CD4-positive, alpha-beta T cell (primary cell): ENCODE data around the gene TYMS. TPM values are rescaled to one million over a fixed set of nuclear protein-coding genes. Genes with fewer than 3 reads are reported as not detected.

Experiments
- ATAC-seq: fragments of 200-7000 bp; cut with Tn5 transposase; one replicate; pipeline ENCODE4 v1.10.0; 2022; ENCODE audit warnings: mild to moderate bottlenecking; ENCODE audit not compliant: poor library complexity
- CTCF ChIA-PET: fragments of 350-600 bp; sonication (Branson Sonifier 250); formaldehyde crosslinking; loops from one replicate; lab custom pipeline; 2021; ENCODE audit warnings: antibody characterized with exemption, inconsistent platforms; lab: Charles Lee
- POLR2A ChIA-PET: fragments of 350-600 bp; sonication (Branson Sonifier 250); formaldehyde crosslinking; loops from one replicate; lab custom pipeline; 2021; ENCODE audit warnings: antibody characterized with exemption, inconsistent platforms; lab: Charles Lee
- DNase-seq, 14 experiments: peaks; one replicate each; pipeline ENCODE4 v3.0.0-alpha.2; 2013 to 2020; ENCODE audit warnings: mixed read lengths in 2 of 14
- H3K27ac ChIP-seq, 2 donors: one replicate each; pipeline versions ENCODE4 v1.5.1 to v1.7.0; 2013; ENCODE audit warnings: low read length in 2 of 2, low read depth in 1 of 2, mild to moderate bottlenecking in 1 of 2
- H3K27me3 ChIP-seq, 2 experiments: 1 replicate in 1 of 2; 2 replicates in 1 of 2; pipeline versions ENCODE4 v1.6.1 to v1.7.0; 2013; ENCODE audit warnings: low read length in 2 of 2, control low read depth in 1 of 2, mild to moderate bottlenecking in 1 of 2, moderate library complexity in 1 of 2; ENCODE audit not compliant: insufficient read depth in 2 of 2, control insufficient read depth in 1 of 2
- H3K36me3 ChIP-seq: one replicate; pipeline ENCODE4 v1.6.1; 2013; ENCODE audit warnings: low read length, control low read depth; ENCODE audit not compliant: insufficient read depth
- H3K4me1 ChIP-seq: one replicate; pipeline ENCODE4 v1.6.1; 2013; ENCODE audit warnings: low read length, control low read depth; ENCODE audit not compliant: insufficient read depth
- H3K4me3 ChIP-seq: one replicate; pipeline ENCODE4 v1.5.1; 2013; ENCODE audit warnings: mild to moderate bottlenecking, low read length, moderate library complexity
- H3K9me3 ChIP-seq, 2 experiments: 1 replicate in 1 of 2; 2 replicates in 1 of 2; pipeline versions ENCODE4 v1.6.1 to v1.7.0; 2013; ENCODE audit warnings: low read length in 2 of 2, mild to moderate bottlenecking in 2 of 2, control low read depth in 1 of 2, moderate library complexity in 1 of 2; ENCODE audit not compliant: control insufficient read depth in 1 of 2, insufficient read depth in 1 of 2
- H3K27ac Mint-ChIP-seq: one replicate; pipeline ENCODE4 v1.8.0; 2020; ENCODE audit warnings: mixed read lengths
- H3K27me3 Mint-ChIP-seq: one replicate; pipeline ENCODE4 v1.8.0; 2021; ENCODE audit warnings: mixed read lengths
- H3K36me3 Mint-ChIP-seq: one replicate; pipeline ENCODE4 v1.8.0; 2021; ENCODE audit warnings: low read depth, mixed read lengths
- H3K4me1 Mint-ChIP-seq: one replicate; pipeline ENCODE4 v1.8.0; 2021; ENCODE audit warnings: low read depth, mixed read lengths
- H3K4me3 Mint-ChIP-seq: one replicate; pipeline ENCODE4 v1.8.0; 2020; ENCODE audit warnings: mild to moderate bottlenecking, mixed read lengths
- H3K9me3 Mint-ChIP-seq: one replicate; pipeline ENCODE4 v1.8.0; 2020; ENCODE audit warnings: mixed read lengths
- CTCF ChIP-seq: fragments of 200-600 bp; IDR thresholded peaks from one replicate; pipeline ENCODE4 v1.8.0; 2022; ENCODE audit warnings: antibody characterized with exemption, mild to moderate bottlenecking
- intact Hi-C, 2 experiments: fragments of 100-400 bp; cut with DNase I in 1 of 2; cut with micrococcal nuclease in 1 of 2; formaldehyde crosslinking; loops; one replicate each; pipeline versions ENCODE4 v1.15.1 to v1.9.0; 2023 to 2025; cut with DNase I, micrococcal nuclease
- total RNA-seq, 174 experiments: library from RNA in 2 of 174; stranded (reverse) in 2 of 174; gene quantifications; one replicate each; pipeline ENCODE4 v1.2.3 and lab custom pipeline; 2021 to 2026

TYMS gene
- total RNA-seq, 2 experiments from 2014 or later = 1.1 to 1.5 TPM

- H3K27ac Mint-ChIP-seq = no peak overlapping the region
- ChIA-PET POLR2A (no interaction called here), CTCF (no interaction called here)
- no peak overlapping the region for H3K27ac ChIP-seq
- H3K9me3 Mint-ChIP-seq = no peaks in the 10 kb centered on the region
- ATAC-seq = no peak
- no peak for DNase-seq
- H3K36me3 ChIP-seq = no peaks in the 10 kb centered on the region
- no peaks in the 10 kb centered on the region for H3K36me3 Mint-ChIP-seq
- H3K4me1 ChIP-seq = no peaks in the 10 kb centered on the region
- TF ChIP-seq CTCF = no peak
- peaks cover 7% of the 10 kb centered on the region for H3K27me3 Mint-ChIP-seq
- no peaks in the 10 kb centered on the region for H3K4me1 Mint-ChIP-seq
- H3K4me3 ChIP-seq = no peak overlapping the region
- H3K4me3 Mint-ChIP-seq = no peak overlapping the region
- intact Hi-C loops = no loop called here
- H3K27me3 ChIP-seq = no peaks in the 10 kb centered on the region
- H3K9me3 ChIP-seq = no peaks in the 10 kb centered on the region
Measured at GRCh38 chr18:612156-612555, 45.3 kb upstream of the TYMS start.

DNA sequence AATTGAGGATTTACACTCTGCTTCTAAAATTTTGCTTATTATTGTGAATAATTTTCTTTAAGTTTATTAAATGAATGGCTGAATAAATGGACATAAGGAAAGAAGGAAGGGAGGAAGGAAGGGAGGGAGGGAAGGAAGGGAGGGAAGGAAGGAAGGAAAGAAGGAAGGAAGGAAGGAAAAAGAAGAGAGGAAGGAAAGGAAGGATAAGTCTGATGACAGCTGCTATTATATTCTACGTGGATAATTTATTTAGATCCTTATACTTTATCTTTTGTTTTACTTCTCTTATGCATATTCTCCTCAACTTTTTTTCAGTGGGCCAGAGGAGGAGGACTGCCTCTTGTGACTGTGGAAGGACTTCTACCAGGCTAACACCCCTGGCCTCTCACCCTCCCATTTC lies 43.3 kb upstream of the TYMS start:
- no peak for TF ChIP-seq CTCF
- DNase-seq (no peak), ATAC-seq (no peak)
- CTCF ChIA-PET = no interaction called here
- Histone ChIP-seq H3K36me3 (no peaks in the 10 kb centered on the region), H3K27me3 (no peaks in the 10 kb centered on the region), H3K4me1 (no peaks in the 10 kb centered on the region), H3K9me3 (no peaks in the 10 kb centered on the region), H3K27ac (no peak overlapping the region), H3K4me3 (no peak overlapping the region)
- Mint-ChIP-seq H3K36me3 (no peaks in the 10 kb centered on the region), H3K9me3 (no peaks in the 10 kb centered on the region), H3K27me3 (peaks cover 7% of the 10 kb centered on the region), H3K4me3 (no peak overlapping the region), H3K27ac (no peak overlapping the region), H3K4me1 (no peaks in the 10 kb centered on the region)
- intact Hi-C loops = no loop called here
- POLR2A ChIA-PET = no interaction called here

GRCh38 chr18:615092-615521 lies 42.3 kb upstream of the TYMS start:
- H3K36me3 ChIP-seq = no peaks in the 10 kb centered on the region
- Mint-ChIP-seq H3K36me3 (no peaks in the 10 kb centered on the region), H3K27me3 (peaks cover 7% of the 10 kb centered on the region), H3K4me1 (no peaks in the 10 kb centered on the region), H3K4me3 (no peak overlapping the region), H3K27ac (no peak overlapping the region), H3K9me3 (no peaks in the 10 kb centered on the region)
- ChIA-PET CTCF (interaction anchor here (2.9 kb wide), 1 partner anchor 12 kb away, joined by 8 read pairs; no protein-coding TSS in a partner anchor), POLR2A (no interaction called here)
- H3K9me3 ChIP-seq = no peaks in the 10 kb centered on the region
- no peak for TF ChIP-seq CTCF
- no peaks in the 10 kb centered on the region for H3K27me3 ChIP-seq
- DNase-seq = peak in 3 of 14 experiments; percentile 8 to 22 (median 19)
- no peaks in the 10 kb centered on the region for H3K4me1 ChIP-seq
- H3K27ac ChIP-seq = no peak overlapping the region
- no peak for ATAC-seq
- intact Hi-C loops = loop anchor here (5.0 kb wide), 2 partner anchors 348 to 508 kb away; partner anchors contain the start of gene THOC1 (in 1 of the 2)
- no peak overlapping the region for H3K4me3 ChIP-seq
